GM19397 (cell line): ENCODE data around the gene TAS2R41.
"Not testable (repeated sequence)": the region's sequence is repeated elsewhere in the genome, so short reads cannot be mapped to it uniquely, and the experiment has no call there.

Source experiments
- ATAC-seq: cut with Tn5 transposase; IDR thresholded peaks from one replicate; pipeline ENCODE4 v1.9.1; 2021; ENCODE audit warnings: mild to moderate bottlenecking, moderate library complexity; ENCODE audit not compliant: unreplicated experiment

TAS2R41 gene

DNA sequence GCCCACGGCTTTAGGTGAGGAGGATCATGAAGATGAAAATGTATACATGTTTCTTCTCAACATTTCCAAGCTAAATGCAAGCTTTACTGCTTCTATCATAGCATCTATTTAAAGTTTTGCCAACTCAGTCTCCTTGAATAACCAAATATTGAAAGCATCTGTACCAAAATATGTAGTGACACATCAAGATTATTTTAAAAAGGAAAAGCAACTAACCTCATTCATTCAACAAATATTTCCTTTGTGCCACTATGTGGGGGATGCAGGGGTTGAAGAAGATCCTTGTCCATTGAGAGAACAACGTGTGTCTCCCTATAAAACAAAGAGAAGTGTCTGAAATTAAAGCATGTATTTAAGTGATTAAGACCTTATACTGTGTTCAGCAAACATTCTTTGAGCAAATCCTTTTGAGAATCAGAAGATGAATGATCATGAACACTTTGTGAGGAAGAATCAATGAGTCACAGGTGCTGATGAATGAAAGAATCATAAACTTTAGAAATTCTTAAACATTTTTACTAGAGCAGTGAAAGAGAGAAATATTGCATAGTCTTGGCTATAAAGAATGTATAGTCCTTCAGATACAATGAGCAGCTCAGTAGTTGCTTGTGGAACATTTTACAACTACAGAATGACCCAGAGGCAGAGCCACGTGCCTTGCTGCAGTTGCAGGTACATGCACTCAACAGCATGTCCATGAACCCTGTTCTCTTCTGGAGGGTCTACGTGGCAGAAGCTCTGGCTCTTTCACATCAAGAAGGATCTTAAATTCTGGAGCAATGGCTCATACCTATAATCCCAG, 20.5 kb upstream of the TAS2R41 start:
- ATAC-seq, result no peak

DNA sequence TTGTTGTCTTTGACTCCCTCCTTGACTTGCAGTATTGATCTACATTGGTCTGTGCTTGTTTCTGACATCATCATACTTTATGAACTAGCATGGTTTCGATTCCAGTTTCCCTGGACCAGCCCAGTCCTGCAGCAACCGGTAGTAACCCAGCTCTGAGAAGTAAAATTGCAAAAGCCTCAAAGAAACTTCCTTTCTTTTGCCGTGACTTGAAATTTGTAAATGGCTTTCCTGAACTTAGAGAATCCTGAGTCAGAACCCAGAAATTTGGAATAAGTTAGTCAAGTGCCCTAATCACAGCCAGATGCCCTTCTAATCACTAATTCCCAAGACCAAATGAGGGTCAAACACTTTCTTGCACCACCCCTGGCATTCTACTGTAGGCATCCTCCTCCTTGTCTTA, 19.4 kb upstream of the TAS2R41 start:
- no peak for ATAC-seq

- no peak for ATAC-seq
These were observed 19.0 kb upstream of the TAS2R41 start for GRCh38 chr7:143458681-143459080.

DNA sequence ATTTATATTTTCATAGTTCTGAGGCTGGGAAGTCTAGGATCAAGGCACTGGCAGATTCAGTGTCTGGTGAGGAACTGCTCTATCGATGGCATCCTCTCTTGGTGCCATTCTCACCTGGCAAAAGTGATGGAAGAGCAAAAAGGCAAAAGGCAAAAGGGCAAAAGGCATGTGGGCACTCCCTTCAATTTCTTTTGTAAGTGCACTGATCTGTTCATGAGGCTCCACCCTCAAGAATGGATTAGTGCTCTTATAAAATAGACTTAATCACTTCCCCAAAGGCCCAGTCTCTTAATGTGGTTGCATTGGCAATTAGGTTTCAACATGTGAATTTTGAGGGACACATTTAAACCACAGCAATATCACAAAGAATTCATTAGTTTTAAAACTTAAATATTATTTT, 18.3 kb upstream of the TAS2R41 start:
- no peak for ATAC-seq

DNA sequence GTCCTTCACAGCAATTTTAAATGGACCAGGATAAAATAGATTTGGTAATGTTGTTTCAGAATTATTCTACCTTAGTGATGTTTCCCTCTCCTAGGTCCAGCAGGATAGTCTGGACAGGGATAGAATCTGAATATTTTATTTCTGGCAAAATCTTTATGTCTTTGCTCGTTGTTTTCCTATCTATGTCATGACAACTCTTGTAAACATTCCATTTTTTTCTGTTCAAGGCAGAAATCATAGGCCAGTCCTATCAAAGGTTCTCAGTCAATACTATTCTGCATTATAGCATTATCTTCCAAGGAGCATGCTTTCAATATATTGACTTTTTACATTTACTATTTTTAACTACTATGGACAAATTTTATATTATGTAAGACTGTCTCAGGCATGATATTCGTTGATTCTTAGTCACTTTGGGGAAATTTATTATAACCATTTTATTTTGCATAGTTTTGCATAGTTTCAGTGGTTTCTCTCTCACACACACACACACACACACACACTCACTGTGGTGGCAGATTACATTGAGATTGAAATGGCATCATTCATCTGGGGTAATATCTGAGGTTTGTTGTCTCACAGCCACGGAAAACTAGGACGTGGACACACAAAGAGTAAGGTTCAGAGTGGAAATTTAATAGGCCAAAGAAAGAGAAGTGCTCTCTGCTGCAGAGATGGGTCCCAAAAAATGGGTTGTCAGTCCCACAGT, 17.2 kb upstream of the TAS2R41 start:
- ATAC-seq, result no peak

- no peak for ATAC-seq
These were observed 15.6 kb upstream of the TAS2R41 start for GRCh38 chr7:143462045-143462444.

DNA sequence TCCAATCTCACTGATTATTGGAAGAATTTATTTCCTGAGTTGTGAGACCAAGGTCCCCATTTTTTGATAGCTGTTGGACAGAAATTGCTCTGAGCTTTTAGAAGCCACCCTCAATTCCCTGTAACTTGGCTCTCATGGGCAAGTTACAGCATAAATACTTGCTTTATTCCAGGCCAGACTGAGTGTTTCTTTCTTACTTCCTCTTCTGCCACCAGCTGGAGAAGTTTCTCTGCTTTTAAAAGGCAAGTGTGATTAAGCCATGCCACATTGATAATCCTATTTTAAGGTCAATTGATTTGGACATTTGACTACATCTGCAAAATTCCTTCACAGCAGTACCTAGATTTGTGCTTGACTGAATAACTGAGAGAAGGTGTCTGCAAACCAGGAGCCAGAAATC, 14.1 kb upstream of the TAS2R41 start:
- no peak for ATAC-seq

- no peak for ATAC-seq
These were observed 13.7 kb upstream of the TAS2R41 start for GRCh38 chr7:143463957-143464356.

DNA sequence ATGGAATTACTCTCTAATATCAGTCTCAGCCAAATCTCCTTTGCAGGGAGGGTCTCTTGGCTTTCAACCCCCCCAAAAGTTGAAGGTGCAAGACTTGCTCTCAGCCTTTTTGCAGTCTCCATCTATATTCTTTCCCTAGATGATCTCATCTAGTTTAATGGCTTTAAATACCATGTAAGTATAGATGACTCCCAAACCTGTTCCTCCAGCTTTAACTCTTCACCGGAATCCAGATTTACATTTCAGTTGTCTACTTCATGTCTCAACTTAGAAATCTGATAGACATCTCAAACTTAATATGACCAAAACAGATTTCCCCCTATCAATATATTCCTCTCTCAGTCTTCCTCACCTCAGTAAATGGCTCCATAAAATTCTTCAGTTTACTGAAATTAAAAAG, 9.9 kb upstream of the TAS2R41 start:
- no peak for ATAC-seq

- not testable (repeated sequence) for ATAC-seq
These were observed 5.5 kb upstream of the TAS2R41 start for GRCh38 chr7:143472071-143472689.

- no peak for ATAC-seq
These were observed 1.5 kb downstream of the TAS2R41 start for GRCh38 chr7:143479055-143479766.

DNA sequence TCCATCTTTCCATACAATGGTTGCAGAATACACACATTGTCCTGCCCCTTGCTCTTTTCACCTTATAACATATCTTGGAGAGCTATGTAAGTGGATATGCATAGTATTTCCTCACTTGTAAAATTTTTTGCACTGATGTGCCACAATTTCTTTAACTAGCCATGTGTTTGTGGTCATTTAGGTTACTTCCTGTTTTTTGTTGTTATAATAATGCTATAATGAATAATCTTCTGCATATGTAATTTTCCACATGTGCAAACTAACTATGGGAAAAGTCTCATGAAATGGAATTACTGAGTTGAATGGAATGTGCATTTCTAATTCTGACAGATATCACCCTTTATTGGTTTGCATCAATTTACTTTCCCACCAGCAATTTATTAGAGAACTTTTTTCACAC, 2.8 kb downstream of the TAS2R41 start:
- ATAC-seq, result no peak

- ATAC-seq, result no peak
These were observed 6.4 kb downstream of the TAS2R41 start for GRCh38 chr7:143484119-143484518.

- no peak for ATAC-seq
These were observed 7.4 kb downstream of the TAS2R41 start for GRCh38 chr7:143485094-143485493.

- ATAC-seq, result no peak
These were observed 7.8 kb downstream of the TAS2R41 start for GRCh38 chr7:143485500-143485899.

DNA sequence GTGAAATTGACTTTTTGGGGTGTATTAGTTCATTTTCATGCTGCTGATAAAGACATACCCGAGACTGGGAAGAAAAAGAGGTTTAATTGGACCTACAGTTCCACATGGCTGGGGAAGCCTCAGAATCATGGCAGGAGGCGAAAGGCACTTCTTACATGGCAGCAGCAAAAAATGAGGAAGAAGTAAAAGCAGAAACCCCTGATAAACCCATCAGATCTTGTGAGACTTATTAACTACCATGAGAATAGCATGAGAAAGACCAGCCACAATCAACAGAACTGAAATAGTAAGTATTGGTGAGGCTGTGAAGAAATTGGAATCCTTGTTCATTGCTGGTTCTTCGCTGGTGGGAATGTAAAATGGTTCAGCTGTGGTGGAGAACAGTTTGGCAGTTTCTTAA, 8.6 kb downstream of the TAS2R41 start:
- not testable (repeated sequence) for ATAC-seq

DNA sequence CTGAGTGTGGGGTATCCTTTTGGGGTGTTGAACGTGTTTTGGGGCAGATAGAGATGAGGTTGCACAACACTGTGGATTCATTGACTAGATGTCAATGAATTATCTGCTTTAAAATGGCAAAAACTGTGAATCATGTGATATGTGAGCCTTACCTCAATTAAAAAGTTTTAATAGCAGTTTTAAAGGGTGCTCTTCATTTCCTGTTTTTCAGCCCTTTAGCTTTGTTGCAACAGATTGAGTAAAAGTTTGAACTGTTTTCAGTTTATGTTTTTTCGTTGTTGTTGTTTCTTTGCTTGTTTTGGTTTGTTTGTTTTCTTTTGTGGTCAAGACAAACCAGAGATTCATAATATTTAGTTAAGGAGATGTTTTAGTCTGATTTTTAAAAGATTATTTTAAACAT, 9.4 kb downstream of the TAS2R41 start:
- ATAC-seq, result no peak

DNA sequence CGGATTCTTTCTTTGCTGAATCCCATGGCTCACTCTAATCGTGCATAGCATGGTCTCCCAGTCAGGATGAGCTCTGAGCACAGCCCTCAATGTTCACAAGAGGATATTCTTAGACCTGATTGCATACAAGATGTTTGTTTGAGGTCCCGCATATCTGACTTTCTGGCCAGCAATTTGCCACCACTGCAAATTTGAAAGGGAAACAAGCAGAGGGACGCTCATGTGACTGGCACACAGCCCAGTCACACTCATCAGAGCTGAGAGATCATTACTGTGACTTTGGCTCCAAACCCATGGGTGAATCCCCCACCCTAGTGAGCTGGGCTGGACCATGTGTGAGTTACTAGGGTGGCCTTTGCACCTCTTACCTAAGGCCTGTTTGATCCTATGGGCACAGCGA, 9.9 kb downstream of the TAS2R41 start:
- no peak for ATAC-seq

DNA sequence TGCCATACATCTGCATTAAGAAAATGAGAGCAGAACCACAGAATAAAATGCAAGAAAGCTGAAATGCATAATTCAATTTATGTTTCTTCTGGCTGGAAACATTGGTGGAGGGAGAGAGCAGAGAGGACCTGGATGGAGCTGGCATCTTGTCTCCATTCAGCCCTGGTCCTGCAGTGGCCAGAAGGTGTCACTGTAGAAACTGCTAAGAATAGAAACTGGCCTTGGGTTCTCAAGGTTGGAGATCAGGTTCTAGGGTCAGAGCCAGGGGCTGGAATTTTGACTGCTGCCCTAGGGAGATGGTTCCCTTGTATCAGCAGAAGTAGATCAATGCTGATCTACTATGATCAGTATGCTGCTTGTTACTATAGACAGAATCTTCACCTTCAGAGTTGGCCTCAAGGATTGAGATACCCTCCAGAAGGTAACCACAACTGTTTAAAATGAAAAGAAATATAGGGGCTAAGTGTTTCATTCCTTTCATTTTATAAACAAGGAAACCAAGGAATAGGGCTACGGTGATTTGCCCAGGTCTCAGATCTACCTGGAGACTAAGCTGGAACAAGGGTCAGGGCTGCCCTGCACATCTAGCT, 13.1 kb downstream of the TAS2R41 start:
- ATAC-seq, result no peak

- no peak for ATAC-seq
These were observed 14.4 kb downstream of the TAS2R41 start for GRCh38 chr7:143492043-143492471.
